HK-2 (cell line): ENCODE results near the gene EIF4E2.
"Not testable (repeated sequence)": the region's sequence is repeated elsewhere in the genome, so short reads cannot be mapped to it uniquely, and the experiment has no call there.

Source experiments
- DNase-seq: peaks from one replicate; pipeline ENCODE4 v3.0.0-alpha.2; 2018; ENCODE audit not compliant: unreplicated experiment

EIF4E2 gene

DNA sequence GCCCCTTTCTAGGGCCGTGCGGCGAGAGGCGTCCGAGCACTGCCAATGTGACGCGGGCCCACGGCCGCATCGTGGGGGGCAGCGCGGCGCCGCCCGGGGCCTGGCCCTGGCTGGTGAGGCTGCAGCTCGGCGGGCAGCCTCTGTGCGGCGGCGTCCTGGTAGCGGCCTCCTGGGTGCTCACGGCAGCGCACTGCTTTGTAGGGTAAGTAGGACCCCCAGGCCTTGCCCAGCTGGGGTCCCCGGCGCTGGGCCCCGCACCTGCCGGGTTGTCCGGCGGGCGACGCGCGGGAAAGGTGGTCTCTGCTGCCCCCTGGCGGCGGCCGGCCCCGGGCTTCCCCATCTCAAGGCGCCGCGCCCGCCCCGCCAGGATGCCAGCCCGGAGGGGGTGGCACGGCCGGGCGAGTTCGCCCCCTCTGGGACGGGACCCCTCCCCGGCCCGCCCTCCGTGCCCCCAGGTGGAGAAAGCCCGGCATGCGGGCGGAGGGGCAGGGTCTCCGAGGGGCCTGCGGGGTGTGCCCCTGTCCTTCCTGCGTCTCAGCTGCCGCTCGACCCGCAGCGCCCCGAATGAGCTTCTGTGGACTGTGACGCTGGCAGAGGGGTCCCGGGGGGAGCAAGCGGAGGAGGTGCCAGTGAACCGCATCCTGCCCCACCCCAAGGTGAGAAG is 28.4 kb upstream of the EIF4E2 start:
- DNase-seq: peak; percentile 60

GRCh38 chr2:232522623-232523401 is 27.7 kb upstream of the EIF4E2 start:
- no peak for DNase-seq

- DNase-seq: no peak
Measured at GRCh38 chr2:232523402-232523681, 27.1 kb upstream of the EIF4E2 start.

GRCh38 chr2:232523682-232524597 is 26.5 kb upstream of the EIF4E2 start:
- DNase-seq: no peak

- no peak for DNase-seq
Measured at GRCh38 chr2:232524771-232525170, 25.7 kb upstream of the EIF4E2 start.

- DNase-seq: no peak
Measured at GRCh38 chr2:232525199-232525598, 25.3 kb upstream of the EIF4E2 start.

DNA sequence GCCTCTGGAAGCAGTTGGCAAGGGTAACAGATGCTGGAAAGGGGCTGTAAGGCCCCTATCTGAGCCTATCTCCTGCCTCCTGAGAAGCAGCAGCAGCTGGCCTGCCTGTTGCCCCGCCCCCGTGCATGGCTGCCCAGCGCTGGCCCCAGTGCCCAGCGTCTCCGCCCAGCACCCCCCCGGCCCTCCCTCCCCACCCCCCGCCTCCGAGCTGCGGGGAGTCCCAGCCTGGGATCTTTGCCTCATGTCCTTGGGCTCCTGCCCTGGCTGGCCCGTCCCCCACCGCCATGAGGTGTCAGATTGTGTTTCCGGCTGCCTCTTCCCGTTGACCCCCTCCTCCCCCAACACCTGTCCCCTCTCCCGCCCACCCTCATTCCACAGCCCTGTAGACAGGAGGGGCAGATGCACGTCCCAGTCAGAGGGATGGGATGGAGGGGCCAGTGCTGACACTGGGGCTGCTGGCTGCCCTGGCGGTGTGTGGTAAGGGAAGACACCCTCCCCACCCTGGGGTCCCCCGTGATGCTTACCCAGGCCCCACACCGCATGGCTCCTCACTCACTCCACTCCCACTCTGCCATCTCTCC is 24.6 kb upstream of the EIF4E2 start, which contains the start of gene CHRND:
Gene CHRND, plus strand, starts transcription at position 370 of the 581 bp plus-strand sequence. Its CDS starts 56 bp downstream, at position 426.
- no peak for DNase-seq

DNA sequence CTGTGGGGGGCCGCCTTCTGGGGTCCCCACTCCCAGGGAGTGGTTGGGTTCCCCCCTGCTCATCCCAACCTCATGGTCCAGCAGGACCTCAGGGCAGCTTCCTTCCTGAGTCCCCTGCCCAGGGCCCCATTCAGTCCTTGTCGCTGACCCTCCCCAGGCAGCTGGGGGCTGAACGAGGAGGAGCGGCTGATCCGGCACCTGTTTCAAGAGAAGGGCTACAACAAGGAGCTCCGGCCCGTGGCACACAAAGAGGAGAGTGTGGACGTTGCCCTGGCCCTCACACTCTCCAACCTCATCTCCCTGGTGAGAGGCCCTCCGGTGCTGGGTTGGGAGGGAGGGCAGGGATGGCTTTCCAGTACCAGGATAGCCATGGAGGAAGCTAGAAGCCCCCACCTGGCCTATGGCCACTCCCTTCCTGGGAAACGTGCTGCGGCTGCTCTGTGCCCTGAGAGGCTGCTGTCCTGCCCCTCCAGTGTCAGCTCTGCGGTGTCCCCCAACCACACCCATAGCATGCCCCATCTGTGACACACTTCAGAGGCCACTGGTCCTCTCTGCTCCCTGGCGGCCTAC is 24.0 kb upstream of the EIF4E2 start:
- no peak for DNase-seq

- DNase-seq: no peak
Measured at GRCh38 chr2:232527905-232528470, 22.5 kb upstream of the EIF4E2 start.

DNA sequence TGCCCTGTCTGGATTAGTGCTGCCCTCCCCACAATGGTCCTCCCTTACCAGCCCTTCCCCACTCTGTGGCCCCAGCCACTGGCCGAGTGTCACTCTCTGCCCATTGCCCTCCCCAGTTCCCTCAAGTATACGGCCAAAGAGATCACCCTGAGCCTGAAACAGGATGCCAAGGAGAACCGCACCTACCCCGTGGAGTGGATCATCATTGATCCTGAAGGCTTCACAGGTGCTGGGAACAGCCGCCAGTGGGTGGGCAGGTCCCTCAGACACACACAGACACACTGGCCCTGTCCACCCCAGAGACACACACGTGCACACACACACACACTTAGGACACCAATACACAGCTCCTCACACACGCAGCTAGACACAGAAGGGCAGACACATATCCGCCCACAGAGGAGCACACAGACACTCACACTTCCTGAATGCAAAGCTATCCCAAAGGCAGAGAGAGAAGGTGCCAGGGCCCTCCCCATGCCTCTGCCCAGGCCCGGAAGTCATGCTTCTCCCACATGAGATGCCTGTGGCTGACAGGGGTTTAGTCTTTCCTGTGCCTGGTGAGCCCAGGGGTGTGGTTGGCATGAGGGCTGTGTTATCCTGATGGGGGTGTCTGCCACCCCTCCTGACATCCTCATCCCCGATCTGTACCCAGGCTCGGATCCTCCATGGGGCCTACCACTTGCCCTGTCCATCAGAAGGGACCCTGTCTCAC is 21.6 kb upstream of the EIF4E2 start:
- no peak for DNase-seq

DNA sequence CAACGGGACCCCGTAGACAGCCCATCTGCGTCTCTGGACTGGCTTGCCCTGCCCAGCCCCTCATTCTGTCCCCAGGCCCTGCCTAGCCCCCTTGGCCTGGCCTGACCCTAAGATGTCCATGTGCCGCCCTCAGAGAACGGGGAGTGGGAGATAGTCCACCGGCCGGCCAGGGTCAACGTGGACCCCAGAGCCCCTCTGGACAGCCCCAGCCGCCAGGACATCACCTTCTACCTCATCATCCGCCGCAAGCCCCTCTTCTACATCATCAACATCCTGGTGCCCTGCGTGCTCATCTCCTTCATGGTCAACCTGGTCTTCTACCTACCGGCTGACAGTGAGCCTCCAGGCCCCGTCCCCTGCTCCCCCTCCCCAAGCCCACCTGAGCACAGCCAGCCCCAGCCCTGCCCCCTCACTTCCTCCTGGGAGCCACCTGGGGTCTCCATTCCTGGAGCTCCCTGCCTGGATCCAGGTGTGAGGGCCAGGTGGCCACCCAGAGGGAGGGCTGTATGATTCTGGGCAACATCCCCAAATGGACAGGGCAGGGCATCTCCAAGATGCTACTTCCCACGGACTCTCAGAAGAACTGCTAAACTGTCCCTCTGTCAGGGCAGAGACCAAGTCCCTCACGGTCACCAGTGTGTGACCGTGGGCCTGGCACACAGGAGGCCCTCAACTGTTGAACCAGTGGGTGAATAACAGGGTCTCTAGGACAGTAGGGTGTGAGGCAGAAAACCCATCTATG is 20.5 kb upstream of the EIF4E2 start:
- no peak for DNase-seq

DNA sequence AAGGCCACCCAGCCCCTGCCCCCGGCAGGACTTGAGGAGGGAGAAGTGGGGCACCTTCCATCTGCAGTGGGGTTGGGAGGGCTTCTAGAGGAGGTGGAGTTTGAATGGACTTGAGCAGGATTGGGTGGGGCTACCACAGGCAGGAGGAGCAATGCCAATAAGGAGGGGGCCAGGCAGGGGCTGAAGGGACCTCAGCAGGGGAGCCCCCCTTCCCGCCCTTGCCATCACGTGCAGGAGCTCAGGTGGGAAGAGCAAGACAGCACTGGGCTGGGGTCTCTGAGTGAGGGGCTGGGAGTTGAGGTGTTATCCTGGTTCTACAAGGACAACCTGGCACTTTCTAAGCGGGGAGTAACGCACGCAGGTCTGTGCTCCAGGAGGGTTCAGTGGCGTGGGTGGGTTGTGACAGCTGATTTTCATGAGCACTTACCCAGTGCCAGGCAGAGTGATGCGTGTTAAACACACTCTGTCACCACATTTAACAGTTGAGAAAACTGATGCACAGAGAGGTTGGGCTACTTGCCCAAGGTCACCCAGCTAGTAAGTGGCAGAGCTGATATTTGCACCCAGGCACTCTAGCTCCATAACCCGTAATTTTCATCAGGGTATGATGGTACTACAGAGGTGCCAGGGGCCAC is 19.7 kb upstream of the EIF4E2 start:
- DNase-seq: no peak

DNA sequence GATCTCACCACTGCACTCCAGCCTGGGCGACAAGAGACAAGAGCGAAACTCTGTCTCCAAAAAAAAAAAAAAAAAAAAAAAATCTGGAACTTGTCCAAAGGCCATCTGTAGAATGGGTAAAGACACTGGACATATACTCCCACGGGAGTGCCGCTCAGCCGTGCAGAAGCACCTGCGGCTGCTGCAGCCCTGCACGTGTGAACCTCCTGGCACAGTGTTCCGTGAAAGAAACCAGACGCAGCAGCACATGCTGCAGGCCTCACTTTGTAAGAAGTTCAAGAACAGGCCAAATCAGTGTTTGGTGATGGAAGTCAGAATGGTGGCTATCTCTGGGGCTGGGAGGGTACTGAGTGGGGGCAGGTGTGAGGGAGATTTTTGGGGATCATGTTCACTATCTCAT is 18.1 kb upstream of the EIF4E2 start:
- DNase-seq: no peak

DNA sequence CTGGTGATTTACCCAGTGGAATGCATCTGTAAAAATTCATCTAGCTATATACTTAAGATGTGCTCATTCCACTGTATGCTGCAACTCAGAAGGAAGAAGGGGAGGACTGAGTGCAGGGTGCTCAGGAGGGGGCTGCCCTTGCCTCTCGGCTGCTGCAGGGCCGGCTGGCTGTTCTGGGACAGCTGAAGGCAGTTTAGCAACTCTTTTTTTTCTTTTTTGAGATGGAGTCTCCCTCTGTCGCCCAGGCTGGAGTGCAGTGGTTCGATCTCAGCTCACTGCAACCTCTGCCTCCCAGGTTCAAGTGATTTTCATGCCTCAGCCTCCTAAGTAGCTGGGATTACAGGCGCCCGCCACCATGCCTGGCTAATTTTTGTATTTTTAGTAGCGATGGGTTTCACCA is 17.7 kb upstream of the EIF4E2 start:
- not testable (repeated sequence) for DNase-seq

- no peak for DNase-seq
Measured at GRCh38 chr2:232533944-232534710, 16.4 kb upstream of the EIF4E2 start.

DNA sequence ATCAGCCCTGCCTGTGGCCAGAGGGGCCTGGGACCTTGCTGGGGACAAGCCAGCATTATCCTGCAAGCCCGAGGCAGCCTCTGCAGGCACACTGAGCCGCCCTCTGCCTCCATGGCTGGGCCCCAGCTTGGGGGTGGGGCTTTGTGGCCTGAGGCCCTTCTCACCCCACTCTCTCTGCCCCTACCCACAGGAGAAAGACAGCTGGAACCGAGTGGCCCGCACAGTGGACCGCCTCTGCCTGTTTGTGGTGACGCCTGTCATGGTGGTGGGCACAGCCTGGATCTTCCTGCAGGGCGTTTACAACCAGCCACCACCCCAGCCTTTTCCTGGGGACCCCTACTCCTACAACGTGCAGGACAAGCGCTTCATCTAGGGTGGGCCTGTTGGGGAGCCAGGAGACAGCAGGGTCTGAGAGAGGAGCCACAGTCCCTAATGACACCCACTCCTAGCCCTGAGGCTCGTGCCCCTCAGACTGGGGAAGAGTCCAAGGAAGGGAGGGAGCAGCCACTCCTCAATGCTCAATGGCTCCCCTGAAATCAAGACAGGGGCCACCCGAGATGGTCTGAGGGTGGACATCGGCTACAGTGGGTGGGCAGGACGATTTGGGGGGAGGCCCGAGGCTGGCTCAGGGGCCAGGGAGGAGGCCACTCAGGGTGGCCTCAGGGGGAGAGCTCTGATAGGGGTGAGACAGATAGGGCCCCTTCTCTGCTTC is 15.4 kb upstream of the EIF4E2 start:
- DNase-seq: no peak

- DNase-seq: no peak
Measured at GRCh38 chr2:232535761-232536530, 14.5 kb upstream of the EIF4E2 start.
